Measurements from ENCODE around the gene TAGLN2.

DNA sequence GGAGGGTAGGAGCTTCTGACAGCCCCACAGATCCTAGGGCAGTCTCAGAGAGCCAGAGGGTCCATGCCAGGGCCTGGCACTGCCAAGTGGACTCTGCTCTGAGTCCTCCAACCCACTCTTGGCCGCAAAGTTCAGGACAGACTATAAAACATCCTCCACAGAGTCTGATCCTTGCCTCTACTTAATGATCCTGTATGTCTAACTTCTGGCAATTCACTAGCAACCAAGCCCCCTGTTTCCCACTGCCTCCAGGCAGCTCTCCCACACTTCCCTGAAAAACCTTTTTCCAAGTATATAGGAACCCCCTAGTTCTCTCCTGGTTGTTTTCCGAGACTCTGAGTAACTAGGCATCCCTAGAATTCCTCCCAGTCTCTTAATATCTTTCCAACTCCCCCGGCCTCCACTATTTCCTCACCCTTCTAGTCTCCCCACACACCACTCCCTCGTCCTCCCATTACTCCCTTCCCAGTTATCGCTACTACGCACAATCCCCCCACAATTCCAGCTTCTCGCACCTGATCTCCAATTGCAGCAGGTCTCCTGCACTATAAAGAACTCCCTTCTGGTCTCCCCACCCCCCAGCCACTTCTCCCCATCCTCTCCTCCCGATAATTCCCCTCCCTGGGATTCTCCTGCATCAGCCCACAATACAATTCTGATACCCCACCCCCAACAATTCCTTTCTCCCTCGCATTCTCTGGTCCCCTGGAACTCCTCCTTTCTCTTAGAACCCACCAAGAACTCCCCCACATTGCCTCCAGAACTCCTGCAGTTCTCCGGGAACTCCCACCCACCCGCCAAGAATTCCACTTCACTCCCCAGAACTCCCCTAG, 19.5 kb upstream of the TAGLN2 start:
- TF ChIP-seq SMAD1 (IDR thresholded peaks at IDR 0.05; ENCODE audit: low read depth, partially characterized antibody): no peak
- no peak for TF ChIP-seq EGR1 (IDR thresholded peaks at IDR 0.05; ENCODE audit: borderline replicate concordance in 1 of 2, low read depth in 2 of 2, low read length in 2 of 2)
- no peak for TF ChIP-seq SUZ12 (IDR thresholded peaks at IDR 0.05; ENCODE audit: unreplicated experiment)

Data from GM12878 (cell line).